HG03460 (cell line): ENCODE results near the gene GPR12.

Experiments used
- ATAC-seq: cut with Tn5 transposase; IDR thresholded peaks from one replicate; pipeline ENCODE4 v1.9.1; 2021; ENCODE audit not compliant: unreplicated experiment

Gene GPR12

GRCh38 chr13:26759907-26760831, at the start of gene GPR12:
TSS of gene GPR12 (minus strand) at chr13:26760786. CDS start at chr13:26759827, 959 bp downstream.
- no peak for ATAC-seq

GRCh38 chr13:26810095-26810494, 49.5 kb upstream of the GPR12 start:
- no peak for ATAC-seq

- no peak for ATAC-seq
Observed at GRCh38 chr13:26806891-26807290, 46.3 kb upstream of the GPR12 start.

- no peak for ATAC-seq
Observed at GRCh38 chr13:26787961-26788360, 27.4 kb upstream of the GPR12 start.

- no peak for ATAC-seq
Observed at GRCh38 chr13:26786651-26787295, 26.2 kb upstream of the GPR12 start.

- peak; percentile 46 for ATAC-seq
Observed at GRCh38 chr13:26785838-26786630, 25.4 kb upstream of the GPR12 start.

GRCh38 chr13:26784704-26785639, 24.4 kb upstream of the GPR12 start:
- peak; percentile 80 for ATAC-seq

GRCh38 chr13:26780411-26780810, 19.8 kb upstream of the GPR12 start:
- no peak for ATAC-seq

GRCh38 chr13:26779321-26779720, 18.7 kb upstream of the GPR12 start:
- no peak for ATAC-seq

GRCh38 chr13:26772531-26772930, 11.9 kb upstream of the GPR12 start:
- ATAC-seq: no peak

- no peak for ATAC-seq
Observed at GRCh38 chr13:26771796-26772195, 11.2 kb upstream of the GPR12 start.

GRCh38 chr13:26762745-26763345, 2.3 kb upstream of the GPR12 start:
- ATAC-seq: no peak

GRCh38 chr13:26760832-26761582, 421 bp upstream of the GPR12 start:
- ATAC-seq: no peak

GRCh38 chr13:26759249-26759906, 1.2 kb downstream of the GPR12 start:
- ATAC-seq: no peak

GRCh38 chr13:26758496-26759157, 2.0 kb downstream of the GPR12 start:
- no peak for ATAC-seq

GRCh38 chr13:26756961-26757360, 3.6 kb downstream of the GPR12 start:
- ATAC-seq: no peak

- ATAC-seq: no peak
Observed at GRCh38 chr13:26752671-26753070, 7.9 kb downstream of the GPR12 start.

GRCh38 chr13:26749905-26750304, 10.7 kb downstream of the GPR12 start:
- no peak for ATAC-seq
